ENCODE data around the gene DHRS4.
"Not testable (repeated sequence)": the region's sequence is repeated elsewhere in the genome, so short reads cannot be mapped to it uniquely, and the experiment has no call there.

Gene DHRS4

GRCh38 chr14:23988607-23989363, 35.2 kb downstream of the DHRS4 start, which contains the start of gene DHRS4L2:
Gene DHRS4L2, plus strand, starts transcription at chr14:23988929. Its CDS starts 19 bp downstream, at chr14:23988948.
- DNase-seq: peak; percentile 91

- DNase-seq: peak; percentile 76
These were observed 36.3 kb downstream of the DHRS4 start for GRCh38 chr14:23989734-23990445.

- not testable (repeated sequence) for DNase-seq
These were observed 37.4 kb downstream of the DHRS4 start for GRCh38 chr14:23990961-23991360.

GRCh38 chr14:23993042-23993441, 39.5 kb downstream of the DHRS4 start:
- DNase-seq: not testable (repeated sequence)

GRCh38 chr14:23996009-23996408, 42.4 kb downstream of the DHRS4 start:
- not testable (repeated sequence) for DNase-seq

- DNase-seq: not testable (repeated sequence)
These were observed 43.3 kb downstream of the DHRS4 start for GRCh38 chr14:23996825-23997224.

GRCh38 chr14:23999640-24000039, 46.1 kb downstream of the DHRS4 start:
- not testable (repeated sequence) for DNase-seq

- not testable (repeated sequence) for DNase-seq
These were observed 47.5 kb downstream of the DHRS4 start for GRCh38 chr14:24001078-24001477.

GRCh38 chr14:24001679-24002078, 48.1 kb downstream of the DHRS4 start:
- DNase-seq: not testable (repeated sequence)

GRCh38 chr14:24006471-24006816, 52.9 kb downstream of the DHRS4 start:
- not testable (repeated sequence) for DNase-seq

- peak; percentile 76 for DNase-seq
These were observed 53.5 kb downstream of the DHRS4 start for GRCh38 chr14:24006817-24007652.

GRCh38 chr14:24011051-24011450, 57.5 kb downstream of the DHRS4 start:
- DNase-seq: no peak

GRCh38 chr14:24012726-24013273, 59.2 kb downstream of the DHRS4 start:
- DNase-seq: not testable (repeated sequence)

GRCh38 chr14:24013654-24014514, 60.3 kb downstream of the DHRS4 start:
- DNase-seq: peak; percentile 74

- not testable (repeated sequence) for DNase-seq
These were observed 62.2 kb downstream of the DHRS4 start for GRCh38 chr14:24015745-24016144.

Data from activated CD4-positive, alpha-beta T cell treated with anti-CD3 and anti-CD28 coated beads, Interleukin-2, Interleukin-6, amounts not matched to agents 100 ng/mL and 50 ng/mL, durations not matched to agents 16 hours and 8 hours (primary cell).